CD4-positive, alpha-beta T cell treated with Interleukin-12 subunit alpha and Interleukin-12 subunit beta, for 1 hour (primary cell): ENCODE results near the gene HEG1.
"Not testable (repeated sequence)": the region's sequence is repeated elsewhere in the genome, so short reads cannot be mapped to it uniquely, and the experiment has no call there.

Source experiments
- DNase-seq: peaks from one replicate; pipeline ENCODE4 v3.0.0-alpha.2; 2020

HEG1 gene

GRCh38 chr3:125055913-125056745, at the start of gene HEG1:
Gene HEG1 (minus strand): TSS chr3:125055997. CDS start chr3:125055890, 107 bp downstream.
- DNase-seq = peak; percentile 77

- no peak for DNase-seq
Measured at GRCh38 chr3:125105116-125105515, 49.3 kb upstream of the HEG1 start.

GRCh38 chr3:125104639-125105038, 48.8 kb upstream of the HEG1 start:
- DNase-seq = no peak

GRCh38 chr3:125103406-125103805, 47.6 kb upstream of the HEG1 start:
- no peak for DNase-seq

- no peak for DNase-seq
Measured at GRCh38 chr3:125102470-125102869, 46.7 kb upstream of the HEG1 start.

- DNase-seq = no peak
Measured at GRCh38 chr3:125098611-125099291, 43.0 kb upstream of the HEG1 start.

- no peak for DNase-seq
Measured at GRCh38 chr3:125090649-125091048, 34.9 kb upstream of the HEG1 start.

GRCh38 chr3:125087768-125088391, 32.1 kb upstream of the HEG1 start:
- DNase-seq = no peak

GRCh38 chr3:125085166-125085565, 29.4 kb upstream of the HEG1 start:
- DNase-seq = no peak

- no peak for DNase-seq
Measured at GRCh38 chr3:125083776-125084175, 28.0 kb upstream of the HEG1 start.

GRCh38 chr3:125082339-125082738, 26.5 kb upstream of the HEG1 start:
- DNase-seq = not testable (repeated sequence)

GRCh38 chr3:125080077-125080476, 24.3 kb upstream of the HEG1 start:
- no peak for DNase-seq

- no peak for DNase-seq
Measured at GRCh38 chr3:125079675-125080045, 23.9 kb upstream of the HEG1 start.

- DNase-seq = no peak
Measured at GRCh38 chr3:125078951-125079674, 23.3 kb upstream of the HEG1 start.

GRCh38 chr3:125077864-125078263, 22.1 kb upstream of the HEG1 start:
- no peak for DNase-seq

- DNase-seq = no peak
Measured at GRCh38 chr3:125076464-125076863, 20.7 kb upstream of the HEG1 start.

GRCh38 chr3:125075738-125076137, 19.9 kb upstream of the HEG1 start:
- no peak for DNase-seq

- no peak for DNase-seq
Measured at GRCh38 chr3:125073390-125073905, 17.7 kb upstream of the HEG1 start.

- DNase-seq = no peak
Measured at GRCh38 chr3:125072749-125073389, 17.1 kb upstream of the HEG1 start.

GRCh38 chr3:125072301-125072700, 16.5 kb upstream of the HEG1 start:
- DNase-seq = no peak

GRCh38 chr3:125069968-125070745, 14.4 kb upstream of the HEG1 start:
- no peak for DNase-seq

GRCh38 chr3:125069452-125069851, 13.7 kb upstream of the HEG1 start:
- no peak for DNase-seq
